Activated naive CD8-positive, alpha-beta T cell treated with anti-CD3 and anti-CD28 coated beads, Interleukin-2, amount 10 ng/mL, durations not matched to agents 7 days and 5 days (primary cell): ENCODE data around the gene NXN. TPM values are rescaled to one million over a fixed set of nuclear protein-coding genes. Genes with fewer than 3 reads are reported as not detected.
A peak's percentile ranks its signal among the peaks of the same experiment; 100 is the strongest.
"Not testable (repeated sequence)": the region's sequence is repeated elsewhere in the genome, so short reads cannot be mapped to it uniquely, and the experiment has no call there.

Source experiments
- ATAC-seq: fragments of 150-1000 bp; cut with Tn5 transposase; one replicate; pipeline ENCODE4 v1.10.0; 2021; ENCODE audit warnings: low read depth, moderate library complexity
- POLR2A ChIA-PET: fragments of 350-600 bp; sonication (Branson Sonifier 250); formaldehyde crosslinking; loops from one replicate; lab custom pipeline; 2021; ENCODE audit warnings: antibody characterized with exemption; lab: Charles Lee
- DNase-seq: peaks from one replicate; pipeline ENCODE4 v3.0.0; 2021
- H3K27ac Mint-ChIP-seq: one replicate; pipeline ENCODE4 v1.8.0; 2022; ENCODE audit warnings: mild to moderate bottlenecking, mixed read lengths
- H3K27me3 Mint-ChIP-seq: one replicate; pipeline ENCODE4 v1.8.0; 2022; ENCODE audit warnings: mild to moderate bottlenecking, moderate library complexity, mixed read lengths
- H3K36me3 Mint-ChIP-seq: one replicate; pipeline ENCODE4 v1.8.0; 2021; ENCODE audit warnings: mild to moderate bottlenecking, mixed read lengths
- H3K4me1 Mint-ChIP-seq: one replicate; pipeline ENCODE4 v1.8.0; 2021; ENCODE audit warnings: mixed read lengths
- H3K4me3 Mint-ChIP-seq: one replicate; pipeline ENCODE4 v1.8.0; 2022; ENCODE audit warnings: mild to moderate bottlenecking, moderate library complexity, mixed read lengths
- H3K9me3 Mint-ChIP-seq: one replicate; pipeline ENCODE4 v1.8.0; 2021; ENCODE audit warnings: mixed read lengths
- total RNA-seq, 2 experiments: library from RNA; stranded (reverse); gene quantifications; one replicate each; pipeline ENCODE4 v1.2.3, GENCODE V29; 2021

NXN gene
- total RNA-seq, 2 experiments from 2014 or later = 0.22 to 0.37 TPM

- H3K4me3 Mint-ChIP-seq = no peak overlapping the region
- POLR2A ChIA-PET = no interaction called here
- H3K9me3 Mint-ChIP-seq = no peaks in the 10 kb centered on the region
- H3K36me3 Mint-ChIP-seq = peaks cover 13% of the 10 kb centered on the region
- no peak for ATAC-seq
- DNase-seq = no peak
- no peak overlapping the region for H3K27ac Mint-ChIP-seq
- H3K27me3 Mint-ChIP-seq = no peaks in the 10 kb centered on the region
- peaks cover 18% of the 10 kb centered on the region for H3K4me1 Mint-ChIP-seq
These were observed 23.4 kb upstream of the NXN start for GRCh38 chr17:1002771-1003555.

- POLR2A ChIA-PET = no interaction called here
- Mint-ChIP-seq H3K4me3 (no peak overlapping the region), H3K27ac (no peak overlapping the region), H3K4me1 (peaks cover 21% of the 10 kb centered on the region), H3K36me3 (peaks cover 13% of the 10 kb centered on the region), H3K9me3 (no peaks in the 10 kb centered on the region), H3K27me3 (no peaks in the 10 kb centered on the region)
- ATAC-seq = no peak
- no peak for DNase-seq
These were observed 22.8 kb upstream of the NXN start for GRCh38 chr17:1002412-1002753.

- H3K27me3 Mint-ChIP-seq = no peaks in the 10 kb centered on the region
- POLR2A ChIA-PET = interaction anchor here (0.7 kb wide), 2 partner anchors 56 to 196 kb away, joined by 3 to 4 read pairs; no protein-coding TSS in a partner anchor
- no peak overlapping the region for H3K4me3 Mint-ChIP-seq
- H3K4me1 Mint-ChIP-seq = peaks cover 21% of the 10 kb centered on the region
- DNase-seq = no peak
- no peak for ATAC-seq
- peaks cover 13% of the 10 kb centered on the region for H3K36me3 Mint-ChIP-seq
- no peaks in the 10 kb centered on the region for H3K9me3 Mint-ChIP-seq
- no peak overlapping the region for H3K27ac Mint-ChIP-seq
These were observed 22.2 kb upstream of the NXN start for GRCh38 chr17:1001640-1002411.

- Mint-ChIP-seq H3K27me3 (no peaks in the 10 kb centered on the region), H3K9me3 (no peaks in the 10 kb centered on the region), H3K4me3 (no peak overlapping the region), H3K27ac (no peak overlapping the region), H3K4me1 (peaks cover 21% of the 10 kb centered on the region), H3K36me3 (peaks cover 13% of the 10 kb centered on the region)
- POLR2A ChIA-PET = no interaction called here
- no peak for ATAC-seq
- no peak for DNase-seq
These were observed 21.3 kb upstream of the NXN start for GRCh38 chr17:1000597-1001461.

GRCh38 chr17:998111-998510 lies 18.5 kb upstream of the NXN start:
- Mint-ChIP-seq H3K4me1 (peaks cover 16% of the 10 kb centered on the region), H3K27me3 (no peaks in the 10 kb centered on the region), H3K27ac (peak overlapping the region; percentile 99), H3K36me3 (peaks cover 11% of the 10 kb centered on the region), H3K4me3 (peak overlapping the region; percentile 98), H3K9me3 (peaks cover 9% of the 10 kb centered on the region)
- POLR2A ChIA-PET = interaction anchor here (2.1 to 2.5 kb wide), 2 partner anchors 18 to 204 kb away, joined by 7 to 13 read pairs; partner anchors contain the start of gene NXN
- ATAC-seq = no peak
- DNase-seq = no peak

- H3K9me3 Mint-ChIP-seq = peaks cover 9% of the 10 kb centered on the region
- no peaks in the 10 kb centered on the region for H3K27me3 Mint-ChIP-seq
- peaks cover 16% of the 10 kb centered on the region for H3K4me1 Mint-ChIP-seq
- ATAC-seq (peak; percentile 94), DNase-seq (peak; percentile 94)
- peak within 1 kb of the TSS; percentile 99 for H3K27ac Mint-ChIP-seq
- H3K4me3 Mint-ChIP-seq = peak within 1 kb of the TSS; percentile 98
- peaks cover 8% of the 10 kb centered on the region for H3K36me3 Mint-ChIP-seq
- POLR2A ChIA-PET = interaction anchor here (0.7 to 2.5 kb wide), 9 partner anchors 16 to 586 kb away, joined by 3 to 13 read pairs (median 4); partner anchors contain the start of genes GLOD4, MRM3 and NXN
These were observed 17.2 kb upstream of the NXN start, which contains the start of gene TIMM22 for GRCh38 chr17:996554-997344. TSS of gene TIMM22 (plus strand) at chr17:997129. CDS start at chr17:997143, 14 bp downstream.

GRCh38 chr17:995324-995723 lies 15.7 kb upstream of the NXN start:
- H3K4me3 Mint-ChIP-seq, H3K9me3 Mint-ChIP-seq, ATAC-seq, H3K36me3 Mint-ChIP-seq, H3K27ac Mint-ChIP-seq, H3K27me3 Mint-ChIP-seq, DNase-seq: not testable (repeated sequence)
- H3K4me1 Mint-ChIP-seq = peaks cover 16% of the 10 kb centered on the region
- POLR2A ChIA-PET = interaction anchor here (2.5 kb wide), 1 partner anchor 201 kb away, joined by 7 read pairs; no protein-coding TSS in a partner anchor

GRCh38 chr17:992933-993332 lies 13.4 kb upstream of the NXN start:
- H3K36me3 Mint-ChIP-seq = peaks cover 5% of the 10 kb centered on the region
- H3K9me3 Mint-ChIP-seq = peaks cover 9% of the 10 kb centered on the region
- peaks cover 3% of the 10 kb centered on the region for H3K4me1 Mint-ChIP-seq
- no peak overlapping the region for H3K27ac Mint-ChIP-seq
- DNase-seq (no peak), ATAC-seq (no peak)
- POLR2A ChIA-PET = no interaction called here
- no peaks in the 10 kb centered on the region for H3K27me3 Mint-ChIP-seq
- H3K4me3 Mint-ChIP-seq = no peak overlapping the region

GRCh38 chr17:988561-988960 lies 9.0 kb upstream of the NXN start:
- H3K9me3 Mint-ChIP-seq = no peaks in the 10 kb centered on the region
- no peak overlapping the region for H3K27ac Mint-ChIP-seq
- no peaks in the 10 kb centered on the region for H3K4me1 Mint-ChIP-seq
- no peak for DNase-seq
- no peak for ATAC-seq
- H3K27me3 Mint-ChIP-seq = no peaks in the 10 kb centered on the region
- H3K36me3 Mint-ChIP-seq = peaks cover 2% of the 10 kb centered on the region
- POLR2A ChIA-PET = interaction anchor here (0.7 kb wide), 1 partner anchor 108 kb away, joined by 3 read pairs; no protein-coding TSS in a partner anchor
- no peak overlapping the region for H3K4me3 Mint-ChIP-seq

GRCh38 chr17:987931-988330 lies 8.4 kb upstream of the NXN start:
- H3K27ac Mint-ChIP-seq = no peak overlapping the region
- DNase-seq (no peak), ATAC-seq (no peak)
- no peaks in the 10 kb centered on the region for H3K27me3 Mint-ChIP-seq
- H3K36me3 Mint-ChIP-seq = no peaks in the 10 kb centered on the region
- no peak overlapping the region for H3K4me3 Mint-ChIP-seq
- H3K4me1 Mint-ChIP-seq = no peaks in the 10 kb centered on the region
- H3K9me3 Mint-ChIP-seq = no peaks in the 10 kb centered on the region
- POLR2A ChIA-PET = no interaction called here

- no peak for DNase-seq
- Mint-ChIP-seq H3K4me3 (no peak overlapping the region), H3K36me3 (no peaks in the 10 kb centered on the region), H3K27me3 (no peaks in the 10 kb centered on the region), H3K27ac (no peak overlapping the region), H3K9me3 (no peaks in the 10 kb centered on the region), H3K4me1 (no peaks in the 10 kb centered on the region)
- ATAC-seq = no peak
- POLR2A ChIA-PET = no interaction called here
These were observed 6.8 kb upstream of the NXN start for GRCh38 chr17:986322-986929.

GRCh38 chr17:983921-984320 lies 4.3 kb upstream of the NXN start:
- POLR2A ChIA-PET = no interaction called here
- Mint-ChIP-seq H3K4me3 (no peak overlapping the region), H3K9me3 (no peaks in the 10 kb centered on the region), H3K4me1 (peaks cover 7% of the 10 kb centered on the region), H3K36me3 (no peaks in the 10 kb centered on the region), H3K27ac (no peak overlapping the region), H3K27me3 (no peaks in the 10 kb centered on the region)
- no peak for ATAC-seq
- no peak for DNase-seq
